ENCODE results near the gene FAM227B.

GRCh38 chr15:49430046-49430445 lies 190.6 kb downstream of the FAM227B start:
- no peak for TF ChIP-seq POLR2A (IDR thresholded peaks at IDR 0.05)
- TF ChIP-seq CTCF (IDR thresholded peaks at IDR 0.05), result no peak
- no peak for TF ChIP-seq EP300 (IDR thresholded peaks at IDR 0.05)
